Endothelial cell of umbilical vein (primary cell): Measurements from ENCODE around the gene ATG7. TPM values are rescaled to one million over a fixed set of nuclear protein-coding genes. Genes with fewer than 3 reads are reported as not detected.
A peak's percentile ranks its signal among the peaks of the same experiment; 100 is the strongest.

Experiments
- BruUV-seq: library from RNA; stranded (reverse); fragments of 400-500 nt; replicated peaks from 2 replicates; lab custom pipeline; 2021; lab: Mats Ljungman, UMichigan
- CTCF ChIA-PET: fragments of 300-600, 350-600 bp; sonication (Branson Sonifier 250); formaldehyde crosslinking; loops from one replicate; lab custom pipeline; 2021; ENCODE audit warnings: antibody characterized with exemption, inconsistent platforms; lab: Charles Lee
- POLR2A ChIA-PET: fragments of 300-600, 350-600 bp; sonication (Branson Sonifier 250); formaldehyde crosslinking; loops from one replicate; lab custom pipeline; 2021; ENCODE audit warnings: antibody characterized with exemption, inconsistent platforms; lab: Charles Lee
- DNase-seq: peaks from one replicate; pipeline ENCODE4 v3.0.0-alpha.2; 2011; ENCODE audit warnings: low read depth, low spot score
- FAIRE-seq: peaks from 2 replicates; lab custom pipeline; 2011; peaks lifted over from hg19 to GRCh38; lab: Jason Lieb, UNC
- H2AFZ ChIP-seq: 2 replicates; pipeline ENCODE4 v1.6.0; 2012; ENCODE audit warnings: low read depth, low read length, control low read depth, inconsistent platforms
- H3K27ac ChIP-seq: 2 replicates; pipeline ENCODE4 v1.5.1; 2011; ENCODE audit warnings: low read depth, mild to moderate bottlenecking, control low read depth, low read length, moderate library complexity; ENCODE audit not compliant: insufficient read depth
- H3K27me3 ChIP-seq, 2 experiments: 2 replicates each; pipeline versions ENCODE4 v1.6.0 to v1.6.1; 2011; ENCODE audit warnings: low read length in 2 of 2, mixed read lengths in 1 of 2; ENCODE audit not compliant: control insufficient read depth in 2 of 2, insufficient read depth in 2 of 2
- H3K36me3 ChIP-seq, 2 experiments: 2 replicates in 1 of 2; 3 replicates in 1 of 2; pipeline ENCODE4 v1.5.1; 2011; ENCODE audit warnings: low read length in 2 of 2, mild to moderate bottlenecking in 1 of 2, moderate library complexity in 1 of 2; ENCODE audit not compliant: control insufficient read depth in 2 of 2, insufficient read depth in 2 of 2; ENCODE audit errors: extremely low read depth in 1 of 2
- H3K4me1 ChIP-seq: 3 replicates; pipeline ENCODE4 v1.5.1; 2011; ENCODE audit warnings: mild to moderate bottlenecking, low read length; ENCODE audit not compliant: control insufficient read depth, insufficient read depth; ENCODE audit errors: extremely low read depth
- H3K4me2 ChIP-seq: 2 replicates; pipeline ENCODE4 v1.6.1; 2011; ENCODE audit warnings: low read length, control low read depth, mixed read lengths; ENCODE audit not compliant: insufficient read depth
- H3K4me3 ChIP-seq, 3 experiments: fragments of 200-600 bp in 1 of 3; sonication (generic), shearing (Covaris generic) in 1 of 3; replicated peaks in 1 of 3; 2 replicates each; pipeline ENCODE4 v1.5.1; 2011 to 2016; ENCODE audit warnings: control low read depth in 3 of 3, low read length in 3 of 3, mild to moderate bottlenecking in 2 of 3, inconsistent platforms in 1 of 3, low read depth in 1 of 3, moderate library complexity in 1 of 3; ENCODE audit not compliant: insufficient read depth in 1 of 3
- H3K79me2 ChIP-seq: 2 replicates; pipeline ENCODE4 v1.6.0; 2012; ENCODE audit warnings: low read length, inconsistent platforms; ENCODE audit not compliant: control insufficient read depth, insufficient read depth
- H3K9ac ChIP-seq: replicated peaks from 2 replicates; pipeline ENCODE3; 2011; ENCODE audit warnings: low read length, control low read depth; ENCODE audit not compliant: insufficient read depth; ENCODE audit errors: extremely low read depth
- H3K9me1 ChIP-seq: replicated peaks from 3 replicates; pipeline ENCODE4 v1.6.0; 2011; ENCODE audit warnings: mild to moderate bottlenecking, low read length; ENCODE audit not compliant: control insufficient read depth, insufficient read depth; ENCODE audit errors: extremely low read depth
- H3K9me3 ChIP-seq: replicated peaks from 2 replicates; pipeline ENCODE4 v1.5.1; 2012; ENCODE audit warnings: low read length, inconsistent platforms; ENCODE audit not compliant: control insufficient read depth, insufficient read depth
- H4K20me1 ChIP-seq: replicated peaks from 2 replicates; pipeline ENCODE3; 2011; ENCODE audit warnings: mild to moderate bottlenecking, low read length; ENCODE audit not compliant: control insufficient read depth, insufficient read depth; ENCODE audit errors: extremely low read depth
- CTCF ChIP-seq, 2 donors: IDR thresholded peaks; 1 replicate in 1 of 2; 2 replicates in 1 of 2; pipeline ENCODE4 v1.5.1; 2011; ENCODE audit warnings: low read length in 2 of 2, mild to moderate bottlenecking in 2 of 2, moderate library complexity in 2 of 2, control low read depth in 1 of 2, inconsistent platforms in 1 of 2, low read depth in 1 of 2; ENCODE audit not compliant: insufficient read depth in 1 of 2; ENCODE audit errors: extremely low read depth in 1 of 2
- EZH2 ChIP-seq: IDR thresholded peaks from 2 replicates; pipeline ENCODE4 v1.6.1; 2012; ENCODE audit warnings: borderline replicate concordance, low read depth, mild to moderate bottlenecking, moderate library complexity, low read length, inconsistent platforms; ENCODE audit not compliant: severe bottlenecking
- FOS ChIP-seq: IDR thresholded peaks from 2 replicates; pipeline ENCODE4 v1.6.1; 2011; ENCODE audit warnings: mild to moderate bottlenecking, low read length, moderate library complexity, borderline replicate concordance; ENCODE audit not compliant: insufficient read depth
- GATA2 ChIP-seq: IDR thresholded peaks from 2 replicates; pipeline ENCODE4 v1.7.0; 2011; ENCODE audit warnings: low read depth, mild to moderate bottlenecking, moderate library complexity, mixed read lengths, low read length; ENCODE audit not compliant: insufficient read length, insufficient read depth
- JUN ChIP-seq: IDR thresholded peaks from 2 replicates; pipeline ENCODE4 v1.6.1; 2011; ENCODE audit warnings: borderline replicate concordance, low read depth; ENCODE audit not compliant: insufficient read length, insufficient read depth
- MAX ChIP-seq: IDR thresholded peaks from 2 replicates; pipeline ENCODE4 v1.6.1; 2011; ENCODE audit not compliant: insufficient read depth, insufficient read length
- MYC ChIP-seq: IDR thresholded peaks from one replicate; pipeline ENCODE4 v1.6.1; 2011; ENCODE audit warnings: mild to moderate bottlenecking, low read depth, low read length
- POLR2A ChIP-seq: IDR thresholded peaks from 2 replicates; pipeline ENCODE4 v1.6.1; 2012; ENCODE audit warnings: low read depth, mild to moderate bottlenecking, control low read depth, low read length
- POLR2AphosphoS5 ChIP-seq: IDR thresholded peaks from 2 replicates; pipeline ENCODE4 v1.6.1; 2012; ENCODE audit warnings: low read depth, mild to moderate bottlenecking, control low read depth, low read length, moderate library complexity; ENCODE audit not compliant: insufficient read depth
- dilution Hi-C: fragments of 300-500 bp; cut with MboI; formaldehyde crosslinking; loops from one replicate; pipeline ENCODE4 v1.15.0; 2019; ENCODE audit warnings: low sequenced_read_pairs; ENCODE audit not compliant: extremely low pct_ligation_motif_present
- intact Hi-C: fragments of 100-400 bp; cut with micrococcal nuclease; formaldehyde crosslinking; loops from one replicate; pipeline ENCODE4 v1.10.0; 2022
- polyA plus RNA-seq, 4 experiments: library from polyadenylated mRNA; depleted of rRNA in 3 of 4; stranded (reverse) in 3 of 4; unstranded in 1 of 4; fragments of >200 nt; gene quantifications; 2 replicates each; pipeline versions ENCODE4 v1.2.1 to v1.2.3, GENCODE V29; 2011 to 2012; ENCODE audit warnings: missing spikeins in 1 of 4
- total RNA-seq: library from RNA; stranded (reverse); gene quantifications from 2 replicates; pipeline ENCODE4 v1.2.3, GENCODE V29; 2021

ATG7 gene
- total and polyA plus RNA-seq, 2 donors (not counting 3 experiments of a cell fraction or from before 2014, with no cell fraction given): 30.8 to 48.3 TPM

GRCh38 chr3:11582191-11582968, 310.2 kb downstream of the ATG7 start:
- CTCF ChIA-PET: interaction anchor here (0.7 to 1.7 kb wide), 4 partner anchors 9 to 203 kb away, joined by 3 to 8 read pairs (median 4); no protein-coding TSS in a partner anchor
- TF ChIP-seq POLR2A (peak; percentile 12), MYC (no peak)
- FAIRE-seq: peak; percentile 95
- Histone ChIP-seq H3K9ac (peak overlapping the region; percentile 48), H3K79me2 (peaks cover 95% of the 10 kb centered on the region), H3K9me1 (no peaks in the 10 kb centered on the region), H3K9me3 (no peaks in the 10 kb centered on the region), H3K27me3 (no peaks in the 10 kb centered on the region), H3K4me1 (peaks cover 27% of the 10 kb centered on the region), H2AFZ (no peak overlapping the region), H3K4me3 (peak overlapping the region in 1 of 3 experiments; percentile 45), H3K27ac (peak overlapping the region; percentile 68), H3K36me3 (peaks cover 2% of the 10 kb centered on the region in 2 experiments), H4K20me1 (peaks cover 14% of the 10 kb centered on the region), H3K4me2 (peak overlapping the region; percentile 90)
- BruUV-seq: no TSS peak
- peak; percentile 92 for DNase-seq
- intact Hi-C loops (loop anchor here (1.0 kb wide), 5 partner anchors 9 to 203 kb away; partner anchors contain the start of gene VGLL4), dilution Hi-C loops (no loop called here)
- POLR2A ChIA-PET: no interaction called here

- H3K4me3 ChIP-seq: no peak overlapping the region
- no peaks in the 10 kb centered on the region for H3K27me3 ChIP-seq
- H3K9me1 ChIP-seq: no peaks in the 10 kb centered on the region
- BruUV-seq: no TSS peak
- no peak overlapping the region for H2AFZ ChIP-seq
- peak overlapping the region; percentile 90 for H3K4me2 ChIP-seq
- ChIA-PET POLR2A (no interaction called here), CTCF (interaction anchor here (1.1 to 1.4 kb wide), 2 partner anchors 57 to 204 kb away, joined by 3 to 6 read pairs; no protein-coding TSS in a partner anchor)
- intact Hi-C loops: no loop called here
- H3K9me3 ChIP-seq: no peaks in the 10 kb centered on the region
- dilution Hi-C loops: no loop called here
- peak overlapping the region; percentile 68 for H3K27ac ChIP-seq
- TF ChIP-seq MAX (no peak), CTCF (IDR thresholded peaks at IDR 0.05; ENCODE audit: extremely low read depth in 1 of 2, insufficient read depth in 1 of 2, low read depth in 1 of 2, low read length in 2 of 2) (no peak), POLR2A (no peak), EZH2 (no peak), GATA2 (no peak), POLR2AphosphoS5 (no peak), MYC (no peak), FOS (no peak), JUN (no peak)
- peaks cover 27% of the 10 kb centered on the region for H3K4me1 ChIP-seq
- peaks cover 2% of the 10 kb centered on the region in 2 experiments for H3K36me3 ChIP-seq
- FAIRE-seq: peak; percentile 67
- no peak for DNase-seq
- peak overlapping the region; percentile 48 for H3K9ac ChIP-seq
- peaks cover 95% of the 10 kb centered on the region for H3K79me2 ChIP-seq
- peaks cover 11% of the 10 kb centered on the region for H4K20me1 ChIP-seq
Observed at GRCh38 chr3:11583235-11583634, 311.0 kb downstream of the ATG7 start.
